SK-N-SH (cell line): ENCODE data around the gene EIF4E2.

Experiments
- CHD2 ChIP-seq: fragments of 150-350 bp; IDR thresholded peaks from 2 replicates; pipeline ENCODE4 v1.6.1; 2018; ENCODE audit warnings: low read length; ENCODE audit not compliant: partially characterized antibody
- CTCF ChIP-seq: fragments of 200-600 bp; sonication (generic); IDR thresholded peaks from 2 replicates; pipeline ENCODE4 v1.6.1; 2017; ENCODE audit warnings: antibody characterized with exemption, mild to moderate bottlenecking, moderate library complexity
- EP300 ChIP-seq, 2 experiments: IDR thresholded peaks; 2 replicates each; pipeline versions ENCODE4 v1.4.0 to v1.6.1; 2012; ENCODE audit warnings: borderline replicate concordance in 1 of 2, low read depth in 1 of 2, low read length in 1 of 2
- FOSL2 ChIP-seq: IDR thresholded peaks from 2 replicates; pipeline ENCODE4 v1.4.0; 2012; ENCODE audit warnings: low read depth, mild to moderate bottlenecking, moderate library complexity, borderline replicate concordance
- JUND ChIP-seq: IDR thresholded peaks from 2 replicates; pipeline ENCODE4 v1.4.0; 2012
- MAX ChIP-seq: IDR thresholded peaks from 2 replicates; pipeline ENCODE4 v1.4.0; 2012; ENCODE audit warnings: low read depth
- MEF2A ChIP-seq: IDR thresholded peaks from 2 replicates; pipeline ENCODE4 v1.4.0; 2012; ENCODE audit warnings: low read depth, borderline replicate concordance
- POLR2AphosphoS5 ChIP-seq: IDR thresholded peaks from 2 replicates; pipeline ENCODE4 v1.6.1; 2012; ENCODE audit warnings: low read depth, low read length
- REST ChIP-seq: IDR thresholded peaks from 2 replicates; pipeline ENCODE4 v1.6.1; 2012; ENCODE audit warnings: mild to moderate bottlenecking, low read depth, low read length, moderate library complexity
- SIN3A ChIP-seq: IDR thresholded peaks from 2 replicates; pipeline ENCODE4 v1.6.1; 2012; ENCODE audit warnings: low read depth, mild to moderate bottlenecking, low read length, moderate library complexity, borderline replicate concordance
- SMC3 ChIP-seq: IDR thresholded peaks from 2 replicates; pipeline ENCODE4 v1.6.1; 2012; ENCODE audit warnings: low read depth, low read length, improper control_type of control experiment
- USF2 ChIP-seq: fragments of 150-350 bp; IDR thresholded peaks from 2 replicates; pipeline ENCODE4 v1.6.1; 2017; ENCODE audit warnings: antibody characterized with exemption, low read length, low read depth, borderline replicate concordance
- YY1 ChIP-seq: IDR thresholded peaks from 2 replicates; pipeline ENCODE4 v1.4.0; 2012; ENCODE audit warnings: low read depth, mild to moderate bottlenecking
- ZBTB33 ChIP-seq: IDR thresholded peaks from 2 replicates; pipeline ENCODE4 v1.4.0; 2012; ENCODE audit warnings: low read depth, borderline replicate concordance

GRCh38 chr2:232537079-232537478 lies 13.4 kb upstream of the EIF4E2 start:
- no peak for TF ChIP-seq MEF2A
- no peak for TF ChIP-seq POLR2AphosphoS5
- no peak for TF ChIP-seq YY1
- peak; percentile 33; the same call in 1 of the 2 replicates for TF ChIP-seq CTCF
- no peak for TF ChIP-seq CHD2
- no peak for TF ChIP-seq EP300 (IDR thresholded peaks at IDR 0.05; ENCODE audit: borderline replicate concordance in 1 of 2, low read depth in 1 of 2, low read length in 1 of 2)
- TF ChIP-seq USF2: no peak
- TF ChIP-seq JUND: no peak
- no peak for TF ChIP-seq SMC3
- no peak for TF ChIP-seq ZBTB33
- no peak for TF ChIP-seq FOSL2
- no peak for TF ChIP-seq MAX
- TF ChIP-seq REST: no peak
- no peak for TF ChIP-seq SIN3A
